ENCODE data around the gene ZNFX1. TPM values are rescaled to one million over a fixed set of nuclear protein-coding genes. Genes with fewer than 3 reads are reported as not detected.

ZNFX1 gene
- total RNA-seq, 2 experiments from 2014 or later: 50.6 to 51.6 TPM

DNA sequence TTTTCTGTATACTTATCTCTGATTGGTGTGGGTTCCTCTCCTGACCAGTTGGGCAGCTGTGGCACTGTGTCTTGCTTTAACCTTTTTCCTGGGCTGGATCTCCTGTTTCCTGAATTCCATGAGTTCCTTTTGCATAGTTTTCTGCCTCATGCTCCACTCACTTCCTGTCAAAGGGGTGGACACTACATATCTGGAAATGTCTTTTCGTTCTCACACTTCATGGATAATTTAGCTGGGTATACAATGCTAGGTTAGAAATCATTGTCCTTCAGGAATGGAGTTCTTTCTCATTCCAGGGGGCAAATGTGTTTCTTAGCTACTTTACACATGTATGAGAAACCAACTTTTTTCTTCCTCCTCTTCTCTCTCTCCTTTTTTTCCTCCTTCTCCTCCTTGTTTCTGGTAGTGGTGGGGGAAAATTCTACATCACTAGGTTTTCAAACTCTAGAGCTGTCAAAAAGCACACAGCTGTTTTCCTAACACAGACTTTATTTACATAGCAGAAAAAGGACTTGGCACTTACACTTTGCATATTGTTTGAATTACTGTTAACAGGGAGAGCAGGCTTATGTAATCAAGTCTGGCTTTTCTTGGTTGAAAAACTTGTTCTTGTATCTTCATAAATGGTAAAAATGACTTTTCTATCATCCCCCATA, 67.6 kb downstream of the ZNFX1 start:
- H3K9me3 ChIP-seq (ENCODE audit: control insufficient read depth in 1 of 2, insufficient read depth in 1 of 2, low read length in 2 of 2): no peaks in the 10 kb centered on the region
- H3K4me1 ChIP-seq (ENCODE audit: insufficient read depth, low read length): no peaks in the 10 kb centered on the region
- no peaks in the 10 kb centered on the region for H3K27me3 ChIP-seq (ENCODE audit: control insufficient read depth in 1 of 2, insufficient read depth in 2 of 2, low read length in 2 of 2)
- Mint-ChIP-seq H3K4me1 (ENCODE audit: low read depth) (no peaks in the 10 kb centered on the region), H3K9me3 (no peaks in the 10 kb centered on the region), H3K36me3 (ENCODE audit: low read depth) (no peaks in the 10 kb centered on the region), H3K27ac (no peak overlapping the region), H3K27me3 (no peaks in the 10 kb centered on the region), H3K4me3 (no peak overlapping the region)
- H3K4me3 ChIP-seq (ENCODE audit: low read length): no peak overlapping the region
- CTCF ChIA-PET: no interaction called here
- intact Hi-C loops (cut with DNase I, micrococcal nuclease): no loop called here
- no peak for DNase-seq
- POLR2A ChIA-PET: interaction anchor here (0.6 kb wide), 1 partner anchor 9 kb away, joined by 3 read pairs; the partner anchor contains the start of gene DDX27
- no peak for ATAC-seq (ENCODE audit: poor library complexity)
- TF ChIP-seq CTCF (IDR thresholded peaks at IDR 0.05): no peak
- no peak overlapping the region for H3K27ac ChIP-seq (ENCODE audit: low read depth in 1 of 2, low read length in 2 of 2)
- H3K36me3 ChIP-seq (ENCODE audit: insufficient read depth, low read length): no peaks in the 10 kb centered on the region

DNA sequence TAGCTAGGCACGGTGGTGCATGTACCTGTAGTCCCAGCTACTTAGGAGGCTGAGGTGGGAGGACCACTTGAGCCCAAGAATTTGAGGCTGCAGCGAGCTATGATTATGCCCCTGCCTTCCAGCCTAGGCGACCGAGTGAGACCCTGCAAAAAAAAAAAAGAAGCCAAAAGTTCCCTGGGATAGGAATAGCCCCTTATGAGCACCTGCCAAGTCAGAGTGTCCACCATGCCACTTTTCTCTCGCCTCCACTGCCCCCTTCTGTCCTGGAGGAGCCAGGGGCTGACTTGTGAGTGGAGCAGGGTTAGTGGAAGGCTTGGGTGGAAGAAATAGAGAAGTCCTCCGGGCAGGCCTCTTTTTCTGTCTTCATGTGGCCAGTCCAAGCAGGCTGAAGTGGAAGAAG, 70.8 kb downstream of the ZNFX1 start:
- ChIA-PET CTCF (no interaction called here), POLR2A (no interaction called here)
- Histone ChIP-seq H3K4me3 (ENCODE audit: low read length) (no peak overlapping the region), H3K4me1 (ENCODE audit: insufficient read depth, low read length) (no peaks in the 10 kb centered on the region), H3K27me3 (ENCODE audit: control insufficient read depth in 1 of 2, insufficient read depth in 2 of 2, low read length in 2 of 2) (no peaks in the 10 kb centered on the region), H3K27ac (ENCODE audit: low read depth in 1 of 2, low read length in 2 of 2) (no peak overlapping the region), H3K9me3 (ENCODE audit: control insufficient read depth in 1 of 2, insufficient read depth in 1 of 2, low read length in 2 of 2) (no peaks in the 10 kb centered on the region), H3K36me3 (ENCODE audit: insufficient read depth, low read length) (no peaks in the 10 kb centered on the region)
- no peak for TF ChIP-seq CTCF (IDR thresholded peaks at IDR 0.05)
- Mint-ChIP-seq H3K27ac (no peak overlapping the region), H3K4me3 (no peak overlapping the region), H3K9me3 (no peaks in the 10 kb centered on the region), H3K4me1 (ENCODE audit: low read depth) (no peaks in the 10 kb centered on the region), H3K36me3 (ENCODE audit: low read depth) (no peaks in the 10 kb centered on the region), H3K27me3 (no peaks in the 10 kb centered on the region)
- DNase-seq (no peak), ATAC-seq (ENCODE audit: poor library complexity) (no peak)
- intact Hi-C loops (cut with DNase I, micrococcal nuclease): no loop called here

DNA sequence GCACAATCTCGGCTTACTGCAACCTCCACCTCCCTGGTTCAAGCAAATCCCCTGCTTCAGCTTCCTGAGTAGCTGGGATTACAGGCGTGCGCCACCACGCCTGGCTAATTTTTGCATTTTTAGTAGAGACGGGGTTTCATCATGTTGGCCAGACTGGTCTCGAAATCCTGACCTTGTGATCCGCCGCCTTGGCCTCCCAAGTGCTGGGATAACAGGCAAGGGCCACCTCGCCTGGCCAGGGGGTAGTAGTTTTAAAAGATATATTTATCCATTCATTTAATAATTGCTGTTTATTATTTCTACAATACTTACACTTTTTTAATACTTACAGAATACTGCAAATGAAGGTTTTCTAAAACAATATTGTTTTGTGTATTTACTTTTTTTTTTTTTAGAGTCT, 74.1 kb downstream of the ZNFX1 start:
- no peaks in the 10 kb centered on the region for H3K27me3 Mint-ChIP-seq
- CTCF ChIA-PET: no interaction called here
- intact Hi-C loops (cut with DNase I, micrococcal nuclease): no loop called here

More for the DNA sequence above, 74.1 kb downstream of the ZNFX1 start:
- no peaks in the 10 kb centered on the region for H3K36me3 Mint-ChIP-seq (ENCODE audit: low read depth)
- Histone ChIP-seq H3K9me3 (ENCODE audit: control insufficient read depth in 1 of 2, insufficient read depth in 1 of 2, low read length in 2 of 2) (no peaks in the 10 kb centered on the region), H3K4me1 (ENCODE audit: insufficient read depth, low read length) (no peaks in the 10 kb centered on the region), H3K27me3 (ENCODE audit: control insufficient read depth in 1 of 2, insufficient read depth in 2 of 2, low read length in 2 of 2) (no peaks in the 10 kb centered on the region), H3K4me3 (ENCODE audit: low read length) (no peak overlapping the region), H3K27ac (ENCODE audit: low read depth in 1 of 2, low read length in 2 of 2) (no peak overlapping the region), H3K36me3 (ENCODE audit: insufficient read depth, low read length) (no peaks in the 10 kb centered on the region)
- no peaks in the 10 kb centered on the region for H3K4me1 Mint-ChIP-seq (ENCODE audit: low read depth)
- no peak for DNase-seq
- POLR2A ChIA-PET: no interaction called here
- H3K27ac Mint-ChIP-seq: no peak overlapping the region
- no peak overlapping the region for H3K4me3 Mint-ChIP-seq
- no peaks in the 10 kb centered on the region for H3K9me3 Mint-ChIP-seq
- no peak for TF ChIP-seq CTCF (IDR thresholded peaks at IDR 0.05)
- no peak for ATAC-seq (ENCODE audit: poor library complexity)

All from CD4-positive, alpha-beta T cell (primary cell).